Uterus (tissue), 2 donors: ENCODE results near the gene NUDT1.

Experiments used
- POLR2A ChIP-seq, 2 donors: fragments of 450-650 bp; IDR thresholded peaks; one replicate each; pipeline ENCODE4 v1.6.1; 2016; ENCODE audit warnings: antibody characterized with exemption in 2 of 2, mild to moderate bottlenecking in 1 of 2, moderate library complexity in 1 of 2
- TF ChIP-seq, protein P1 (sequence below), 4 experiments: fragments of 200-600 bp in 2 of 4; fragments of 450-650 bp in 2 of 4; sonication (generic) in 2 of 4; IDR thresholded peaks; one replicate each; pipeline ENCODE4 v1.5.1; 2016 to 2019; ENCODE audit warnings: antibody characterized with exemption in 4 of 4, mild to moderate bottlenecking in 2 of 4, moderate library complexity in 1 of 4

DNA sequence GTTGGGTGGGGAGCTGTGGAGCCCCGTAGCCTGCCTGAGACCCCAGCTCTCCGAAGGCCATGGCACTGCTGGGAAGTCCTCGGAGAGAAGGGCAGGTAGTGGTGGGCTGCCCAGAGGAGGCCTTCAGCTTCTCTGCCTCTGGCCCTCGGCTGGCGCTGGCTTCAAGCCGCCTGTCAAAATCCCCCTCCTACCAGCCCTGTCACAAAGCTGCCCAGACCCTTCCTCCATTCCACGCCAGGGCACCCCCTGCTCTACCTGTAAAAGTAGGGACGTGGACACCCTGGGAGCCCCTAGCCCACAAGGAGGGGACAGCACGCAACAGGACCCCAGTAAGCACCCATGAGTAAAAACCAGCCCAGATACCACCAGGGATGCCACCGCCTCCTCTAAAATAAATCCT is 40.9 kb upstream of the NUDT1 start:
- TF ChIP-seq, protein P1, sequence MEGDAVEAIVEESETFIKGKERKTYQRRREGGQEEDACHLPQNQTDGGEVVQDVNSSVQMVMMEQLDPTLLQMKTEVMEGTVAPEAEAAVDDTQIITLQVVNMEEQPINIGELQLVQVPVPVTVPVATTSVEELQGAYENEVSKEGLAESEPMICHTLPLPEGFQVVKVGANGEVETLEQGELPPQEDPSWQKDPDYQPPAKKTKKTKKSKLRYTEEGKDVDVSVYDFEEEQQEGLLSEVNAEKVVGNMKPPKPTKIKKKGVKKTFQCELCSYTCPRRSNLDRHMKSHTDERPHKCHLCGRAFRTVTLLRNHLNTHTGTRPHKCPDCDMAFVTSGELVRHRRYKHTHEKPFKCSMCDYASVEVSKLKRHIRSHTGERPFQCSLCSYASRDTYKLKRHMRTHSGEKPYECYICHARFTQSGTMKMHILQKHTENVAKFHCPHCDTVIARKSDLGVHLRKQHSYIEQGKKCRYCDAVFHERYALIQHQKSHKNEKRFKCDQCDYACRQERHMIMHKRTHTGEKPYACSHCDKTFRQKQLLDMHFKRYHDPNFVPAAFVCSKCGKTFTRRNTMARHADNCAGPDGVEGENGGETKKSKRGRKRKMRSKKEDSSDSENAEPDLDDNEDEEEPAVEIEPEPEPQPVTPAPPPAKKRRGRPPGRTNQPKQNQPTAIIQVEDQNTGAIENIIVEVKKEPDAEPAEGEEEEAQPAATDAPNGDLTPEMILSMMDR (IDR thresholded peaks at IDR 0.05) = no peak
- TF ChIP-seq POLR2A (IDR thresholded peaks at IDR 0.05) = no peak
